ENCODE results near the gene DNMBP. TPM values are rescaled to one million over a fixed set of nuclear protein-coding genes. Genes with fewer than 3 reads are reported as not detected.

DNMBP gene
- total RNA-seq, 1 experiment from 2014 or later, result 60.3 TPM

- no TSS peak for BruUV-seq (replicated peaks)
- H3K9me2 ChIP-seq (ENCODE audit: insufficient read depth), result no peaks in the 10 kb centered on the region
- no peak for DNase-seq (ENCODE audit: low read depth, low spot score)
- no peak; the same call in 1 of the 2 replicates for ATAC-seq
- 0 out of 2 replicates have a peak overlapping the region, but pooled peaks have one; percentile 1 for H3K27ac ChIP-seq (ENCODE audit: low read depth, low read length)
- peaks cover 35 to 41% of the 10 kb centered on the region in 2 experiments for H3K4me1 ChIP-seq (ENCODE audit: control insufficient read depth in 1 of 2, insufficient read depth in 2 of 2, low read length in 2 of 2)
- 0 out of 2 replicates have a peak overlapping the region, but pooled peaks have one; percentile 23 for H3K9ac ChIP-seq (ENCODE audit: low read length)
- no peaks in the 10 kb centered on the region for H3K27me3 ChIP-seq (ENCODE audit: insufficient read depth, low read length)
- intact Hi-C loops (cut with micrococcal nuclease), result loop anchor here (2.0 to 5.0 kb wide), 2 partner anchors 39 to 78 kb away; no protein-coding TSS in a partner anchor
- no peaks in the 10 kb centered on the region for H3K36me3 ChIP-seq (ENCODE audit: control insufficient read depth in 1 of 2, insufficient read depth in 2 of 2, low read length in 2 of 2)
- H2AFZ ChIP-seq (ENCODE audit: low read depth, low read length, poor library complexity, severe bottlenecking), result peak overlapping the region; percentile 84
- H4K20me1 ChIP-seq (ENCODE audit: insufficient read depth), result no peaks in the 10 kb centered on the region
- POLR2A ChIA-PET, result interaction anchor here (0.6 to 2.9 kb wide), 10 partner anchors 9 to 615 kb away, joined by 3 to 11 read pairs (median 3); partner anchors contain the start of gene GOT1
- peak overlapping the region; percentile 60 for H3K4me2 ChIP-seq (ENCODE audit: low read length)
- no peaks in the 10 kb centered on the region for H3K79me2 ChIP-seq (ENCODE audit: insufficient read depth, low read length)
- no peaks in the 10 kb centered on the region for H3K9me3 ChIP-seq (ENCODE audit: control insufficient read depth in 1 of 2, insufficient read depth in 1 of 2, low read depth in 1 of 2, low read length in 2 of 2)
- CTCF ChIA-PET, result interaction anchor here (0.5 to 6.2 kb wide), 44 partner anchors 9 to 386 kb away, joined by 3 to 68 read pairs (median 4); partner anchors contain the start of genes CPN1, DNMBP and ENTPD7
- RAD21 ChIA-PET (ENCODE audit: low non-redundant PET in 1 of 2, low total read pairs in 2 of 2, uncharacterized antibody in 2 of 2, unreplicated experiment in 2 of 2), result interaction anchor here (0.7 to 2.1 kb wide), 14 partner anchors 36 to 425 kb away, joined by 3 to 9 read pairs (median 5); partner anchors contain the start of gene DNMBP (in 2 of the 2)
- no peak for TF ChIP-seq SIN3A (IDR thresholded peaks at IDR 0.05; ENCODE audit: low read depth)
- TF ChIP-seq MAX (IDR thresholded peaks at IDR 0.05), result no peak
- TF ChIP-seq CEBPB (IDR thresholded peaks at IDR 0.05; ENCODE audit: low read depth), result no peak
- no peak for TF ChIP-seq EGR1 (IDR thresholded peaks at IDR 0.05; ENCODE audit: low read depth)
- TF ChIP-seq CTCF (IDR thresholded peaks at IDR 0.05 in 2 of 3, conservative IDR thresholded peaks at IDR 0.05 in 1 of 3; ENCODE audit: borderline replicate concordance in 1 of 3, insufficient read depth in 1 of 3, low read depth in 2 of 3, low read length in 2 of 3), result no peak
- TF ChIP-seq ZBTB33 (IDR thresholded peaks at IDR 0.05; ENCODE audit: extremely low read depth, insufficient replicate concordance, low read length), result no peak
- TF ChIP-seq ELF1 (IDR thresholded peaks at IDR 0.05; ENCODE audit: borderline replicate concordance, low read depth), result no peak
- H3K4me3 ChIP-seq (replicated peaks in 1 of 2; ENCODE audit: low read depth in 1 of 2, low read length in 2 of 2), result no peak overlapping the region
Observed at GRCh38 chr10:100045592-100045991, 35.8 kb upstream of the DNMBP start.
